ENCODE results near the gene C2orf76. TPM values are rescaled to one million over a fixed set of nuclear protein-coding genes. Genes with fewer than 3 reads are reported as not detected.

C2orf76 gene
- total RNA-seq (2022; extraction: Qiagen RNA extraction; ENCODE audit: low read depth) = 11.4 to 14.5 TPM (median 13.8 TPM) in 5 replicates

GRCh38 chr2:119366649-119367471 lies at the start of gene C2orf76, which contains the start of gene DBI:
TSS of gene C2orf76 (minus strand) at chr2:119366834. CDS start at chr2:119339959, 26,875 bp downstream.
TSS of gene DBI (plus strand) at chr2:119366977. CDS start at chr2:119367052, 75 bp downstream.

Other genes starting within 250 kb of the C2orf76 start
- 0.14 to 0.21 TPM (median 0.14 TPM) in 4 of 5 replicates, not detected in the other for gene C1QL2, start 208.1 kb downstream of the C2orf76 start, total RNA-seq (2022; extraction: Qiagen RNA extraction; ENCODE audit: low read depth)
- 39.2 to 47.7 TPM (median 39.9 TPM) in 5 replicates for gene STEAP3, start 143.0 kb downstream of the C2orf76 start, total RNA-seq (2022; extraction: Qiagen RNA extraction; ENCODE audit: low read depth)
- gene DBI, start 143 bp upstream of the C2orf76 start, total RNA-seq (2022; extraction: Qiagen RNA extraction; ENCODE audit: low read depth) = 376 to 494 TPM (median 393 TPM) in 5 replicates
- gene TMEM37, start 65.0 kb upstream of the C2orf76 start, total RNA-seq (2022; extraction: Qiagen RNA extraction; ENCODE audit: low read depth) = 1.6 to 2.0 TPM (median 1.9 TPM) in 5 replicates
- gene SCTR, start 157.6 kb upstream of the C2orf76 start, total RNA-seq (2022; extraction: Qiagen RNA extraction; ENCODE audit: low read depth) = not detected in 5 replicates
- 0.17 to 0.47 TPM (median 0.33 TPM) in 5 replicates for gene CFAP221, start 177.6 kb upstream of the C2orf76 start, total RNA-seq (2022; extraction: Qiagen RNA extraction; ENCODE audit: low read depth)